SK-N-SH treated with all-trans-retinoic acid at 6 μM for 48 hours (cell line): ENCODE data around the gene SMYD3.

Experiments
- OSR1 ChIP-seq: fragments of 250-450 bp; sonication (Bioruptor Pico); IDR thresholded peaks from 2 replicates; pipeline ENCODE4 v1.8.0; 2022; ENCODE audit warnings: moderate library complexity, mild to moderate bottlenecking, inconsistent platforms
- ZFP3 ChIP-seq: fragments of 250-450 bp; sonication (Bioruptor Pico); IDR thresholded peaks from 2 replicates; pipeline ENCODE4 v1.5.0; 2020; ENCODE audit warnings: mild to moderate bottlenecking, moderate library complexity
- ZNF70 ChIP-seq: fragments of 450-650 bp; formaldehyde crosslinking; IDR thresholded peaks from 2 replicates; pipeline ENCODE4 v1.5.0; 2020; ENCODE audit warnings: mild to moderate bottlenecking, moderate library complexity
- TF ChIP-seq, protein P1 (sequence below): fragments of 250-450 bp; sonication (Bioruptor Pico); IDR thresholded peaks from 2 replicates; pipeline ENCODE4 v1.5.1; 2021; ENCODE audit warnings: mild to moderate bottlenecking, moderate library complexity
- TF ChIP-seq, protein P2 (sequence below): fragments of 250-450 bp; sonication (Bioruptor Pico); IDR thresholded peaks from 2 replicates; pipeline ENCODE4 v1.8.0; 2021; ENCODE audit warnings: low read depth, mild to moderate bottlenecking, moderate library complexity, borderline replicate concordance

DNA sequence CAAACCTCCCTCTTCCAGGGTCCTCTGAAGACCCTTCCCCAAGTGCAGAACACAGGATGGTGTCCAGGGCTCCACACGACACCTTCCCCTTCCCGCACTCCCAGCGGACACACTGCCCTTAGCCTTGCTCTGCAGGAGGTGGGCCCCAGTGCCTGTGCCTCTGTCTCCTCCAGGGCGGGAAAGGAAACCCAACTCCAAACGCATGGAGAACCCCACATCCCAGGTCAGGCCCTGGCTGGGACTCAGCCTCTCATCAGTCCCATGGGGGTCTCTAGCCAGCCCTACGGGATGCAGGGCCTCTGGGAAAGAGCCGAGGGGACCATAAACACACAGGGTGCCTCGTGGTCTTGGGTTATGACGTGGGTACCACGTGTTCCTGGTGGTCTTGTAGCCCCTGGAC lies 5.6 kb upstream of the SMYD3 start:
- TF ChIP-seq ZNF70: no peak
- no peak for TF ChIP-seq OSR1 (CRISPR knock-in tag)
- TF ChIP-seq, protein P1, sequence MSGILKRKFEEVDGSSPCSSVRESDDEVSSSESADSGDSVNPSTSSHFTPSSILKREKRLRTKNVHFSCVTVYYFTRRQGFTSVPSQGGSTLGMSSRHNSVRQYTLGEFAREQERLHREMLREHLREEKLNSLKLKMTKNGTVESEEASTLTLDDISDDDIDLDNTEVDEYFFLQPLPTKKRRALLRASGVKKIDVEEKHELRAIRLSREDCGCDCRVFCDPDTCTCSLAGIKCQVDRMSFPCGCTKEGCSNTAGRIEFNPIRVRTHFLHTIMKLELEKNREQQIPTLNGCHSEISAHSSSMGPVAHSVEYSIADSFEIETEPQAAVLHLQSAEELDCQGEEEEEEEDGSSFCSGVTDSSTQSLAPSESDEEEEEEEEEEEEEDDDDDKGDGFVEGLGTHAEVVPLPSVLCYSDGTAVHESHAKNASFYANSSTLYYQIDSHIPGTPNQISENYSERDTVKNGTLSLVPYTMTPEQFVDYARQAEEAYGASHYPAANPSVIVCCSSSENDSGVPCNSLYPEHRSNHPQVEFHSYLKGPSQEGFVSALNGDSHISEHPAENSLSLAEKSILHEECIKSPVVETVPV (CRISPR knock-in tag): no peak
- TF ChIP-seq, protein P2, sequence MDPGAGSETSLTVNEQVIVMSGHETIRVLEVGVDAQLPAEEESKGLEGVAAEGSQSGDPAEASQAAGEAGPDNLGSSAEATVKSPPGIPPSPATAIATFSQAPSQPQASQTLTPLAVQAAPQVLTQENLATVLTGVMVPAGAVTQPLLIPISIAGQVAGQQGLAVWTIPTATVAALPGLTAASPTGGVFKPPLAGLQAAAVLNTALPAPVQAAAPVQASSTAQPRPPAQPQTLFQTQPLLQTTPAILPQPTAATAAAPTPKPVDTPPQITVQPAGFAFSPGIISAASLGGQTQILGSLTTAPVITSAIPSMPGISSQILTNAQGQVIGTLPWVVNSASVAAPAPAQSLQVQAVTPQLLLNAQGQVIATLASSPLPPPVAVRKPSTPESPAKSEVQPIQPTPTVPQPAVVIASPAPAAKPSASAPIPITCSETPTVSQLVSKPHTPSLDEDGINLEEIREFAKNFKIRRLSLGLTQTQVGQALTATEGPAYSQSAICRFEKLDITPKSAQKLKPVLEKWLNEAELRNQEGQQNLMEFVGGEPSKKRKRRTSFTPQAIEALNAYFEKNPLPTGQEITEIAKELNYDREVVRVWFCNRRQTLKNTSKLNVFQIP: no peak
- no peak for TF ChIP-seq ZFP3
